ENCODE data around the gene RSPH6A.

RSPH6A gene

GRCh38 chr19:45798995-45799517 lies 16.1 kb downstream of the RSPH6A start:
- DNase-seq (ENCODE audit: low spot score): peak; percentile 81
- in situ Hi-C loops (cut with MboI; ENCODE audit: low pct_unique_long_range_greater_than_20kb, low sequenced_read_pairs, unreplicated experiment): no loop called here
- peak; percentile 77 for TF ChIP-seq CTCF (IDR thresholded peaks at IDR 0.05; ENCODE audit: extremely low read depth, insufficient read depth, missing control alignments)

GRCh38 chr19:45794627-45795026 lies 20.5 kb downstream of the RSPH6A start:
- in situ Hi-C loops (cut with MboI; ENCODE audit: low pct_unique_long_range_greater_than_20kb, low sequenced_read_pairs, unreplicated experiment): no loop called here
- no peak for TF ChIP-seq CTCF (IDR thresholded peaks at IDR 0.05; ENCODE audit: extremely low read depth, insufficient read depth, missing control alignments)
- DNase-seq (ENCODE audit: low spot score): no peak

GRCh38 chr19:45793876-45794275 lies 21.2 kb downstream of the RSPH6A start:
- no peak for DNase-seq (ENCODE audit: low spot score)
- TF ChIP-seq CTCF (IDR thresholded peaks at IDR 0.05; ENCODE audit: extremely low read depth, insufficient read depth, missing control alignments): no peak
- in situ Hi-C loops (cut with MboI; ENCODE audit: low pct_unique_long_range_greater_than_20kb, low sequenced_read_pairs, unreplicated experiment): no loop called here

GRCh38 chr19:45793178-45793564 lies 21.9 kb downstream of the RSPH6A start:
- no peak for DNase-seq (ENCODE audit: low spot score)
- in situ Hi-C loops (cut with MboI; ENCODE audit: low pct_unique_long_range_greater_than_20kb, low sequenced_read_pairs, unreplicated experiment): no loop called here
- TF ChIP-seq CTCF (IDR thresholded peaks at IDR 0.05; ENCODE audit: extremely low read depth, insufficient read depth, missing control alignments): no peak

- peak; percentile 99 for DNase-seq (ENCODE audit: low spot score)
- in situ Hi-C loops (cut with MboI; ENCODE audit: low pct_unique_long_range_greater_than_20kb, low sequenced_read_pairs, unreplicated experiment): no loop called here
- no peak for TF ChIP-seq CTCF (IDR thresholded peaks at IDR 0.05; ENCODE audit: extremely low read depth, insufficient read depth, missing control alignments)
These were observed 22.5 kb downstream of the RSPH6A start, which contains the start of gene DMWD for GRCh38 chr19:45792470-45793177. Gene DMWD, minus strand, starts transcription at chr19:45792845. Its CDS starts 89 bp downstream, at chr19:45792756.

GRCh38 chr19:45791744-45792469 lies 23.2 kb downstream of the RSPH6A start:
- in situ Hi-C loops (cut with MboI; ENCODE audit: low pct_unique_long_range_greater_than_20kb, low sequenced_read_pairs, unreplicated experiment): no loop called here
- TF ChIP-seq CTCF (IDR thresholded peaks at IDR 0.05; ENCODE audit: extremely low read depth, insufficient read depth, missing control alignments): no peak
- peak; percentile 26 for DNase-seq (ENCODE audit: low spot score)

Measured in GM13977 (cell line).